Measurements from ENCODE around the gene TBC1D24. TPM values are rescaled to one million over a fixed set of nuclear protein-coding genes. Genes with fewer than 3 reads are reported as not detected.

TBC1D24 gene
- total and polyA plus RNA-seq, 2 donors (not counting 1 experiment from before 2014, with no cell fraction given): 7.1 to 9.4 TPM

DNA sequence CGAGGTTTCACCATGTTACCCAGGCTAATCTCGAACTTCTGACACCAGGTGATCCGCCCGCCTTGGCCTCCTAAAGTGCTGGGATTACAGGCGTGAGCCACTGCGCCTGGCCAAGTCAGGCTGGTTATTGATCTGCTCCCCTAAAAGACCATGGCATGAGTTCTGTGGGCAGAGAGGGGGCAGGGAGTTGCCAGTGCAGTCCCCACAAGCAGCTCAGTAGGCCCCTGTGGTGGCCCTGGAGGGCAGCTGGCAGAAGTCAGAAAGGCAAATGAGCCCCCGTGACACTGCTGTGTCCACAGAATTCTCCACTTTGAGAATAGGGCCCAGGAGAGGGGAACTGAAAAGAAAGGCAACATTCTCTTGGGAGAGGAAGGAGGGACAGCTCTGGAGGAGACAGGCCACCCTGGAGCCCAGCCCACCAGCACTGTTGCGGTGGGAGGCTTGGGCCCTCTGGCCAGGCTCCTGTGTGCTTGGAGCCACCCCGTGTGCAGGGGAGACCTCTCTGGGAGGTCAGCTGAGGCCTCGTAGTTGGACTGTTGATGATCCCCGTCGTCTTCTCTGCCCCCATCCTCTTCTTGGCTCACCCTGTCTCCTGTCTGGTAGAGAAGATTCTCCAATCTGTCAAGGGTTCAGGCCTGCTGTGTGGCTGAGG lies 43.2 kb downstream of the TBC1D24 start:
- peaks cover 78% of the 10 kb centered on the region for H3K79me2 ChIP-seq (ENCODE audit: control insufficient read depth, insufficient read depth, low read length)
- peak overlapping the region in 1 of 2 donors; percentile 93 for H3K27ac ChIP-seq (ENCODE audit: low read length in 2 of 2)
- Mint-ChIP-seq H3K4me1 (peaks cover 65% of the 10 kb centered on the region), H3K27ac (peak overlapping the region; percentile 93), H3K9me3 (ENCODE audit: insufficient read depth) (no peaks in the 10 kb centered on the region), H3K4me3 (peak overlapping the region; percentile 13), H3K27me3 (no peaks in the 10 kb centered on the region)
- ChIA-PET CTCF (interaction anchor here (1.6 kb wide), 1 partner anchor 11 kb away, joined by 5 read pairs; no protein-coding TSS in a partner anchor), POLR2A (interaction anchor here (1.1 kb wide), 1 partner anchor 14 kb away, joined by 8 read pairs; no protein-coding TSS in a partner anchor)
- H3K4me1 ChIP-seq (ENCODE audit: control insufficient read depth in 2 of 2, insufficient read depth in 2 of 2, low read length in 2 of 2): peaks cover 59 to 67% of the 10 kb centered on the region in 2 donors
- DNase-seq (no peak), ATAC-seq (ENCODE audit: low read depth) (no peak)
- peaks cover 0 to 3% (median 0%) of the 10 kb centered on the region in 3 donors for H3K9me3 ChIP-seq (ENCODE audit: control extremely low read depth in 1 of 3, control insufficient read depth in 2 of 3, insufficient read depth in 1 of 3, low read length in 2 of 3)
- H3K9ac ChIP-seq (ENCODE audit: low read length): no peak overlapping the region
- intact Hi-C loops (cut with micrococcal nuclease): no loop called here
- H4K20me1 ChIP-seq (ENCODE audit: control insufficient read depth, insufficient read depth, low read length, poor library complexity, severe bottlenecking): peaks cover 59% of the 10 kb centered on the region
- 94% methylated on average over 12 of the region's 12 CpGs for WGBS (ENCODE audit: insufficient coverage)
- peaks cover 0 to 29% of the 10 kb centered on the region in 2 experiments for H3K36me3 ChIP-seq (replicated peaks in 1 of 2; ENCODE audit: control extremely low read depth in 1 of 2, control insufficient read depth in 1 of 2, extremely low read depth in 1 of 2, insufficient read depth in 2 of 2, low read length in 1 of 2)
- TF ChIP-seq EZH2 (IDR thresholded peaks at IDR 0.05; ENCODE audit: borderline replicate concordance, insufficient read depth, low read depth, low read length, poor library complexity, severe bottlenecking): no peak
- TF ChIP-seq, protein P1, sequence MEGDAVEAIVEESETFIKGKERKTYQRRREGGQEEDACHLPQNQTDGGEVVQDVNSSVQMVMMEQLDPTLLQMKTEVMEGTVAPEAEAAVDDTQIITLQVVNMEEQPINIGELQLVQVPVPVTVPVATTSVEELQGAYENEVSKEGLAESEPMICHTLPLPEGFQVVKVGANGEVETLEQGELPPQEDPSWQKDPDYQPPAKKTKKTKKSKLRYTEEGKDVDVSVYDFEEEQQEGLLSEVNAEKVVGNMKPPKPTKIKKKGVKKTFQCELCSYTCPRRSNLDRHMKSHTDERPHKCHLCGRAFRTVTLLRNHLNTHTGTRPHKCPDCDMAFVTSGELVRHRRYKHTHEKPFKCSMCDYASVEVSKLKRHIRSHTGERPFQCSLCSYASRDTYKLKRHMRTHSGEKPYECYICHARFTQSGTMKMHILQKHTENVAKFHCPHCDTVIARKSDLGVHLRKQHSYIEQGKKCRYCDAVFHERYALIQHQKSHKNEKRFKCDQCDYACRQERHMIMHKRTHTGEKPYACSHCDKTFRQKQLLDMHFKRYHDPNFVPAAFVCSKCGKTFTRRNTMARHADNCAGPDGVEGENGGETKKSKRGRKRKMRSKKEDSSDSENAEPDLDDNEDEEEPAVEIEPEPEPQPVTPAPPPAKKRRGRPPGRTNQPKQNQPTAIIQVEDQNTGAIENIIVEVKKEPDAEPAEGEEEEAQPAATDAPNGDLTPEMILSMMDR (IDR thresholded peaks at IDR 0.05): no peak
- H3K27me3 ChIP-seq (replicated peaks in 1 of 4; ENCODE audit: control extremely low read depth in 1 of 4, control insufficient read depth in 3 of 4, insufficient read depth in 4 of 4, low read length in 3 of 4): no peaks in the 10 kb centered on the region
- H3K4me3 ChIP-seq (ENCODE audit: control extremely low read depth in 1 of 5, extremely low read depth in 1 of 5, insufficient read depth in 1 of 5, low read depth in 2 of 5, low read length in 4 of 5): no peak overlapping the region
- no peak overlapping the region for H2AFZ ChIP-seq (ENCODE audit: insufficient read depth, low read depth, low read length, poor library complexity, severe bottlenecking)
- H3K4me2 ChIP-seq (replicated peaks; ENCODE audit: low read depth, low read length, poor library complexity, severe bottlenecking): peak overlapping the region; percentile 35

Data from B cell (primary cell).